ENCODE data around the gene CDC37L1. TPM values are rescaled to one million over a fixed set of nuclear protein-coding genes. Genes with fewer than 3 reads are reported as not detected.

Gene CDC37L1
- total RNA-seq, 4 donors from 2014 or later, result 12.0 to 28.7 (median 20.0) TPM

DNA sequence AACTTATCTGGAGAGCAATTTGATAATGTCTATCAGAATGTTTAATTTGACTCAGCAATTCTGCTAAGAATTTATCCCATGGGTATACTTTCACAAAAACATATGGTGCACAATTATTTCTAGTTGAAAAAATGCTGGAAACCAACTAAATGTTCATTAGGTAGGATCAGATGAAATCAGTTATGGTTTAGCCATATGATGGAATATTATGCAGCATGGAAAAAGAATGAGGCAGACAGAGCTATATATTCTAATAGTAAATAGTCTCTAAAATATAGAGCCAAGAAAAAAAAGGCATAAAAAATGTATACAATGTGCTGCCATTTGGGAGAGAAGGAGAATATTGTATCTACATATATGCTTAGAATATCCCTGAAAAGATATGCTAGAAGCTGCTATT lies 9.5 kb upstream of the CDC37L1 start:
- no peak overlapping the region for H3K27ac ChIP-seq
- peaks cover 0 to 18% (median 6%) of the 10 kb centered on the region in 4 donors for H3K4me1 ChIP-seq
- in situ Hi-C loops (cut with MboI; ENCODE audit: low pct_ligation_motif_present in 1 of 4, low pct_unique_long_range_greater_than_20kb in 1 of 4, low sequenced_read_pairs in 3 of 4), result loop anchor here in 2 of 4 donors (10.0 to 25.0 kb wide), 2 partner anchors 75 to 317 kb away; partner anchors contain the start of genes AK3 (in 2 of the 2) and JAK2 (in 1 of the 2)
- H3K36me3 ChIP-seq, result no peaks in the 10 kb centered on the region
- no peaks in the 10 kb centered on the region for H3K9me3 ChIP-seq
- no peaks in the 10 kb centered on the region for H3K27me3 ChIP-seq
- TF ChIP-seq CTCF (IDR thresholded peaks at IDR 0.05) (no peak), POLR2AphosphoS5 (IDR thresholded peaks at IDR 0.05) (no peak), POLR2A (IDR thresholded peaks at IDR 0.05) (no peak), EP300 (IDR thresholded peaks at IDR 0.05; ENCODE audit: low read depth) (no peak)
- no peak for DNase-seq
- H3K4me3 ChIP-seq, result no peak overlapping the region
- intact Hi-C loops (cut with DNase I; ENCODE audit: low total_unique reads), result no loop called here

DNA sequence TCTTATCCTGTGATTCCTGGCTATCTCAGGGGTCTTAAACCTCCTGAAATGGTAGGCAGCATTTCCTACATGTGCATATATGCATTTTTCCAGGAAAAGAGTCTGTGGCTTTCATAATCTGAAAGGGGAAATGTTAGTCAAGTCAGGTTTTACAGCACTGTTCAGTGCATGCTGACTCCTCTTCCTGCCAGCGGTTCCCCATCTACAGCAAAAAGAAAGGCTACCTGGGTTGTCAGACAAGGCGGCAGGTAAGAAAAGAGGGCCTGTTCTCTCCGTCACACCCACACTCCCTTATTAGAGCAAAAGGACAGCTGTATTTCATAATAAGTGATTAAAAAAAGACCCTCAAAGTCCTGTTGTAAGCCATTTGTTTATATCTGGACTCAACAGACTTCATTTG lies 8.8 kb upstream of the CDC37L1 start:
- WGBS, 2 donors (ENCODE audit: low coverage in 1 of 2), result 67 to 86% methylated on average over 3 of the region's 3 CpGs
- Histone ChIP-seq H3K27me3 (no peaks in the 10 kb centered on the region), H3K4me1 (peaks cover 0 to 11% (median 4%) of the 10 kb centered on the region in 4 donors), H3K4me3 (no peak overlapping the region), H3K27ac (no peak overlapping the region), H3K9me3 (no peaks in the 10 kb centered on the region), H3K36me3 (no peaks in the 10 kb centered on the region)
- no peak for DNase-seq
- in situ Hi-C loops (cut with MboI; ENCODE audit: low pct_ligation_motif_present in 1 of 4, low pct_unique_long_range_greater_than_20kb in 1 of 4, low sequenced_read_pairs in 3 of 4), result loop anchor here in 2 of 4 donors (10.0 to 25.0 kb wide), 2 partner anchors 74 to 317 kb away; partner anchors contain the start of genes AK3 (in 2 of the 2) and JAK2 (in 1 of the 2)
- intact Hi-C loops (cut with DNase I; ENCODE audit: low total_unique reads), result no loop called here
- TF ChIP-seq CTCF (IDR thresholded peaks at IDR 0.05), result no peak
- TF ChIP-seq POLR2A (IDR thresholded peaks at IDR 0.05), result no peak
- TF ChIP-seq EP300 (IDR thresholded peaks at IDR 0.05; ENCODE audit: low read depth), result no peak
- no peak for TF ChIP-seq POLR2AphosphoS5 (IDR thresholded peaks at IDR 0.05)

- H3K27ac ChIP-seq, result no peak overlapping the region
- no peak overlapping the region for H3K4me3 ChIP-seq
- no peaks in the 10 kb centered on the region for H3K9me3 ChIP-seq
- H3K27me3 ChIP-seq, result no peaks in the 10 kb centered on the region
- in situ Hi-C loops (cut with MboI; ENCODE audit: low pct_ligation_motif_present in 1 of 4, low pct_unique_long_range_greater_than_20kb in 1 of 4, low sequenced_read_pairs in 3 of 4), result loop anchor here in 2 of 4 donors (10.0 to 25.0 kb wide), 2 partner anchors 73 to 316 kb away; partner anchors contain the start of genes AK3 (in 2 of the 2) and JAK2 (in 1 of the 2)
- no peaks in the 10 kb centered on the region for H3K36me3 ChIP-seq
- intact Hi-C loops (cut with DNase I; ENCODE audit: low total_unique reads), result no loop called here
- WGBS, 2 donors (ENCODE audit: low coverage in 1 of 2), result 100% methylated on average over 1 of the region's 1 CpG
- peaks cover 0 to 2% (median 1%) of the 10 kb centered on the region in 4 donors for H3K4me1 ChIP-seq
- DNase-seq, result no peak
- TF ChIP-seq POLR2A (IDR thresholded peaks at IDR 0.05), result no peak
- no peak for TF ChIP-seq CTCF (IDR thresholded peaks at IDR 0.05)
These were observed 7.6 kb upstream of the CDC37L1 start for GRCh38 chr9:4671737-4672136.

DNA sequence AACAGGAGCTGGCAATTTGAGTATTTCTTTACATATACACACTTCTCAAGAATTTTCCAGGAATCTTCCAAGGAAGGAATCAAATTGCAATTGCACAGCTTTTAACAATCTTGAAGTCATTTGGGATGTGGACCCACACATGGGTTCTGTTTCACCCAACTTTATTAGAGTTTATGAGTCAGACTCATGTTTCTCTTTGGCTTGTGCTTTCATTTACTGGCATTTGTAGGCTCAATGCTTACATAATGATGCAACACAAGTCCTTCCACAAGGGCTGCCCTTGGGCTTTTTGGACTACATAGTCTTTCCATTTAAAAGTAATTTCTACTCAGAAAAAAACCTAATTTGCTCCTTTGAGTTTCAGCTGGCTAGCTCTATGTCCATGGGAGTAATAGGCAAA lies 4.6 kb upstream of the CDC37L1 start:
- H3K4me1 ChIP-seq, result peaks cover 2 to 12% (median 10%) of the 10 kb centered on the region in 4 donors
- H3K4me3 ChIP-seq, result no peak overlapping the region
- no peaks in the 10 kb centered on the region for H3K27me3 ChIP-seq
- H3K9me3 ChIP-seq, result no peaks in the 10 kb centered on the region
- intact Hi-C loops (cut with DNase I; ENCODE audit: low total_unique reads), result no loop called here
- no peaks in the 10 kb centered on the region for H3K36me3 ChIP-seq
- in situ Hi-C loops (cut with MboI; ENCODE audit: low pct_ligation_motif_present in 1 of 4, low pct_unique_long_range_greater_than_20kb in 1 of 4, low sequenced_read_pairs in 3 of 4), result loop anchor here in 2 of 4 donors (10.0 to 25.0 kb wide), 3 partner anchors 70 to 1338 kb away; partner anchors contain the start of genes AK3 (in 2 of the 2), JAK2 (in 1 of the 2) and RANBP6 (in 1 of the 2)
- no peak for DNase-seq
- no peak for TF ChIP-seq POLR2A (IDR thresholded peaks at IDR 0.05)
- no peak for TF ChIP-seq EP300 (IDR thresholded peaks at IDR 0.05; ENCODE audit: low read depth)
- peak in 1 of 3 donors; percentile 15 for TF ChIP-seq POLR2AphosphoS5 (IDR thresholded peaks at IDR 0.05)
- TF ChIP-seq CTCF (IDR thresholded peaks at IDR 0.05), result no peak
- H3K27ac ChIP-seq, result peak overlapping the region in 1 of 4 donors; percentile 36

Data from transverse colon (tissue), 4 donors.